OCI-LY7 (cell line): ENCODE results near the gene RNF17.

Experiments
- CTCF ChIP-seq: fragments of 200-600 bp; sonication (generic); conservative IDR thresholded peaks from 2 replicates; pipeline ENCODE4 v1.5.1; 2014; ENCODE audit warnings: mild to moderate bottlenecking, antibody characterized with exemption, low read length, moderate library complexity, mixed read lengths
- EZH2phosphoT487 ChIP-seq: fragments of 200-600 bp; sonication (generic); IDR thresholded peaks from 2 replicates; pipeline ENCODE4 v1.6.1; 2018; ENCODE audit warnings: low read depth, borderline replicate concordance, mild to moderate bottlenecking, mixed run types, antibody characterized with exemption, low read length, moderate library complexity, mixed read lengths

- TF ChIP-seq CTCF (no peak), EZH2phosphoT487 (no peak)
Observed at GRCh38 chr13:24744247-24744646, 19.7 kb upstream of the RNF17 start.
